K562 treated with DMSO at 1 percent for 48 hours (cell line): ENCODE results near the gene KCNT1. TPM values are rescaled to one million over a fixed set of nuclear protein-coding genes. Genes with fewer than 3 reads are reported as not detected.

Source experiments
- total RNA-seq: library from RNA; unstranded; fragments of 300-600 nt; gene quantifications from 2 replicates; pipeline ENCODE4 v1.2.3, GENCODE V29; 2022; ENCODE audit warnings: low replicate concordance; ENCODE audit errors: extremely low read depth

KCNT1 gene
- total RNA-seq = not detected in 2 replicates

GRCh38 chr9:135701959-135702721, at the start of gene KCNT1:
KCNT1 (plus strand) TSS chr9:135702185; CDS start chr9:135702259, 74 bp downstream.

GRCh38 chr9:135662758-135663450, 39.1 kb upstream of the KCNT1 start, which contains the start of gene LCN9:
LCN9 (plus strand) TSS chr9:135663309; CDS start chr9:135663322, 13 bp downstream.

GRCh38 chr9:135699440-135699839, 2.5 kb upstream of the KCNT1 start, which contains the start of gene SOHLH1:
SOHLH1 (minus strand) TSS chr9:135699481; CDS start chr9:135699467, 14 bp downstream.

Other genes with a start within 250 kb of the KCNT1 start
- gene PPP1R26, start 222.4 kb upstream of the KCNT1 start, total RNA-seq = not detected in 2 replicates
- not detected in 2 replicates for gene MRPS2, start 201.5 kb upstream of the KCNT1 start, total RNA-seq
- gene LCN1, start 180.7 kb upstream of the KCNT1 start, total RNA-seq = not detected in 2 replicates
- not detected in 2 replicates for gene OBP2A, start 156.1 kb upstream of the KCNT1 start, total RNA-seq
- not detected in 2 replicates for gene PAEP, start 140.4 kb upstream of the KCNT1 start, total RNA-seq
- gene GLT6D1, start 62.6 kb upstream of the KCNT1 start, total RNA-seq = not detected in 2 replicates
- gene LCN9, start 38.9 kb upstream of the KCNT1 start, total RNA-seq = not detected in 2 replicates
- gene SOHLH1, start 2.7 kb upstream of the KCNT1 start, total RNA-seq = not detected in 2 replicates
- gene CAMSAP1, start 205.4 kb downstream of the KCNT1 start, total RNA-seq = not detected in 2 replicates